Ecto neural progenitor cell (in vitro differentiated cells): ENCODE measurements around the gene TSPAN5.

Experiments
- DNase-seq: peaks from one replicate; pipeline ENCODE4 v3.0.0-alpha.2; 2018; ENCODE audit warnings: low spot score

TSPAN5 gene

DNA sequence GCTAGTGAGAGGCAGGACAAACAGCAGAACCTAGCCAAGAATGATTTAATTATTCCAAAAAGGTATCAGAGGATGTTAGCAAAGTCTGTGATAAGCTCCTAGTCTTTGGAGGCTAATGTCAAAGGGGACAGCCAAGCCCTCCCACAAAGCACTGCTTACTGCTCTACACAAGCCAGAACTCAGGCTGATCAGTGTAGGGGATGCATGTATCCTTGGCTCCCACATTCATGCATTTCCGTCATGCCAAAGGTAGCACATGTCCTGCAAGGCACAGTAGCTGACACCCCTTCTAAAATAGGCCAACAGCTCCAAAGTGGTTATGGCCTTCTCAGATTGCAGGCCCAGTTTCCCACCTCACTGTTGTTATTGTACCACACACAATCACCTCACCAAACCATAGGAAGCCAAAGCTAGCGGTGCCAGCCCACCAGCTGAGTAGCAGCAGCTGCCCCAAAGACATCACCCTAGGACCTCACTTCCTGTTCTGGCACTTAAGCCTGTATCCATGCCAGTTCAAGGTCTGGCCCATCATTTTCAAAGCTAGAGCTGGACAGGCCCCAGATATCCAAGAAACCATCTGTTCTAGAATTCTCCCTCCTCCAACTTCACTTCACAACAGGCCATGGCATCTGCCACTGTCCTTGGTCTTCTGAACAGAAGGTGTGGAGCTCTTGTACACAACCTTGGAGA lies 40.9 kb downstream of the TSPAN5 start:
- no peak for DNase-seq

DNA sequence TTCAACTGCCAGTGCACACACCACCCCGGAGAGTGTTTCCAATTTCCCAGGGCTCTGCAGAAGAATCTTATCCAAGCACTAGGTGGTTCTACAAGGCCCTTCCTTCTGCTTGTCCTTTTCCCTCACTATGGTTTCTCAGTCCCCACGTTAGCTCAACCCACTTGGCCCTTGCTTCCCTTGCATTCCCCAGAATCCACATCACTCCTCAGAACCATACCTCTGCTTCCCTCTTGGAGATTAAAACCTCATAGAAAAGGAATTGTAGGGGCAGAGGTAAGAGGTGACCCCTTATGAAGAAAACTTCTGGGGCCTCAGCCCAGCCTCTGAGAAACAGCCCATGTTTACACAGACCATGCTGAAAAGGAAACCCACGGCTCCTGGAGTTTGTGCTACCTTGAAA lies 42.4 kb downstream of the TSPAN5 start:
- DNase-seq = no peak

DNA sequence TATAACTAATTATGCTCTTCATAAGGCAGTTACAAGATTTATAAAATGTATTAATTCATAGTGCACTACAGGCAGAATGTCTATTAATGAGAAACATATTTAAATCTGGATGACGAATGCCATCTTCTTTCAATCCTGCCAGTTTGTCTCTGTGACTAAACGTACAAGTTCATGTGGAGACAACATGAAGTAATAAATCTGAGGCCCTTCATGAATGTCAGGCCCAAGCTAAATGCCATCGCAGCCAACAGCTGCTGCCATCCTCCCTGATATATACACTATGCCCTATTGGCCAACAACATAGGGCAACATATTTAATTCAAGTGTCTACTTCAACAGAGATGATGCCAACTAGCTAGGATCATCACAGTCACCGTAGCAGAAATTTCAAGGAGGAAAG lies 43.7 kb downstream of the TSPAN5 start:
- DNase-seq = no peak

DNA sequence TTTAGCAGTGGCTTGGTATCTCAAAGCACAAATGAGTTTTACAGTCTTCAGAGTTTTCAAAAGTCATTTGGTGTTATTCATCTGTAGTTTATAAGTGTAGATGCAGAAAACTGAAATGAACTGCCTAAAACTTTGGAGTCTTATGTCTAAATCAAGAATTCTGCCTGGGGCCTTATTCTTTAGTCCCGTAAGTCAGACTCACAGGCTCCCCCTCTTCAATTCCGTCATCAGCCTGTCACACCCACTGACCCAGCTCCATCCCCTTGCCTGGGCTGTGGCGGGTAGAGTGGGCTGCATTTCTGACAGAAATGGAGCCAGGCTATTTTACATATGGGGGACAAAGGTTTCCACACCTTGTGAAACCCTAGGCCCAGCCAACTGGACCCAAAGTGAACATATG lies 44.3 kb downstream of the TSPAN5 start:
- DNase-seq = no peak

DNA sequence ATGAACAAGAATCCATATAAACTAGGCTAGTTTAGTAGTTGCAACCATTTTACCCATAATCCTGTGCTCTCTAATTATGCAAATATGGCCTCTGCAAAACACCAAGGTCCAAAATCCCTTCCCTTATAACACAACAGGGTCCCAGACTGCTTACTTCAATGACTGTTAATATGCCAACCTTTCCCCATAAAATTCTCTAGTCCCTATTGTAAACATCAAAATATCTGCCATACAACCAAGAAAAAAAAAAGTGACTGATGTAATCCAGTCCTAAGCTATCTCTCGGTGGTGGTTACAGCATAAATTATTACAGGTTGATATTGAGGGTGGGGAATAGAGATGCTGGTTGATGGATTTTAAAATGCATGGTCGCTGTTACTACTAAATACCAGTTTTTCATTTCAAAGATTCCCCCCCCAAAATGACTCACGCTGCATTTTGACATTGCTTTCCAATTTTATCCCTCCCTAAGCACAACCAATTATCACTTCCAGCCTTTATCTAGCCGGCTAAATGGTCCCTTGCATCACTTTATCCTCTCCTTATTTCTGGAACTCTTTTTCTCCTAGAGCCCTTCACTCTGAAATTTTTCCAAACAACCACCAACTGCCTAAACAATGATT lies 44.8 kb downstream of the TSPAN5 start:
- no peak for DNase-seq

DNA sequence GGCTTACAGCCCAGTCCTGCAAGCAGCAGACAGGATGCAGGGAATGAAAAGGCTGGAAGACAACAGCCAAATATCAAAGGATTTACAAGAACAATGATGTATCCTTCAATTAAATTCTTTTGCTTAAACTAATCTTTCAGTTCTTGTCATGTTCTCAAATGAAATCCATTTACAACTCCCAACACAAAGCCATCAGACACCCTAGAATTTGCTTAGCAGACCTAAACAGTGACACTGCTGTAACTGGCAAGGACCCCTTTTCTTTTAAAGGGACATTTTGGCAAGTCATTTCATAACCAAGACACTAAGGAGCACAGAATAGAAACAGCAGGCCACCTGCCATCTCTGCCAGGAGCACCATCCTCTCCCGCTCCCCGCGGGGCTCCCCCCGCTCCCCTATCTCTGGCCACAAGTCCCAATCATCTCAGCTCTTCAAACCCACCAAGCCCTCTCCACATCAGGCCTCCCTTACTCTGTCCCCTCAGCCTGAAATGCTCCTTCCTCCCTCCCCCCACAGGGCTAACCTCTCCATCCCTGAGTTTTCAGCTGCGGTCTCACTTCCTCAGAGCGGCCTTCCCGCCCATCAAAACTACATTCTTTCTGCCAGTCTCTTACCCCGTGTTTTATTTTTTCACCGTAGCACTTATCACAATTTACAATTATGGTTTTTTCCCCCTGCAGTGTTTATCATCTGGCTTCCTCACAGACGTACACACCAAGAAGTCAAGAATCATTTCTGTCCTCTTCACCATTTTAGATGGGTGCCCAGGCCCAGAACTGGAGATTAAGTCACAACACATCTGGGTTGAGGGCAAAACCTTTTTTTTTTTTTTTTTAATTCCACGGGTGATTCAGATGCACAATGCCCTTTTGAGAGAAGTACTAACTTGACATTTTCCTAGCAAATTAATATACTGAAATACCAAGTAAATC lies 45.8 kb downstream of the TSPAN5 start:
- DNase-seq = no peak

DNA sequence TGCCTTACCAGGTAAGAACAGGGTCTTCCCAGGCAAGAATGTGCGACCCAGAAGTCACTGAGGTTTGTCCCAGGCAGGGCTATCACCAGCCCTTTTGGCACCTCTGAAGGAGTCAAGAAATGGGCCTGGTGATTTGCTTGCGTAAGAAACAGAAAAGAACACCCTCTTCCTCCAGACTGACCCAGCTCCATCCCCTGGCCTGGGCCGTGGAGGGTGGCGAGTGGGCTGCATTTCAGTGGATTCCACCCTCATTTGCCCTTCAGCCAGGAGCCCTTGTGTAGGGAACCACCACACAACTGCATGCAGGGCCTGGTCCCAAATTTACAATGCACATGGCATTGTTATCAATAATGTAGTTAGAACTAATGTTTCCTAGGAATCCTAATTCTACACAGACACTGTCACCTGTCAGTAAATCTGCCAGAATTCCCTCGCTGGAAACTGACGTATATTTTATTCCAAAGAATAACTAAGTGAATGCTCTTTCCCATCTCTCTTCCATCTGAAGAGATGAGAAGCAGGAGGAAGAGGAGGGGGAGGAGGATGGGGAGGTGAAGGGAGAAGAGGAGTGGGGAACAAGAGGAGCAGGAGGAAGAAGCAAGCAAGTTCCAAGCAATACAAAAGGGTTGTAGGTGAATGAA lies 46.6 kb downstream of the TSPAN5 start:
- no peak for DNase-seq

DNA sequence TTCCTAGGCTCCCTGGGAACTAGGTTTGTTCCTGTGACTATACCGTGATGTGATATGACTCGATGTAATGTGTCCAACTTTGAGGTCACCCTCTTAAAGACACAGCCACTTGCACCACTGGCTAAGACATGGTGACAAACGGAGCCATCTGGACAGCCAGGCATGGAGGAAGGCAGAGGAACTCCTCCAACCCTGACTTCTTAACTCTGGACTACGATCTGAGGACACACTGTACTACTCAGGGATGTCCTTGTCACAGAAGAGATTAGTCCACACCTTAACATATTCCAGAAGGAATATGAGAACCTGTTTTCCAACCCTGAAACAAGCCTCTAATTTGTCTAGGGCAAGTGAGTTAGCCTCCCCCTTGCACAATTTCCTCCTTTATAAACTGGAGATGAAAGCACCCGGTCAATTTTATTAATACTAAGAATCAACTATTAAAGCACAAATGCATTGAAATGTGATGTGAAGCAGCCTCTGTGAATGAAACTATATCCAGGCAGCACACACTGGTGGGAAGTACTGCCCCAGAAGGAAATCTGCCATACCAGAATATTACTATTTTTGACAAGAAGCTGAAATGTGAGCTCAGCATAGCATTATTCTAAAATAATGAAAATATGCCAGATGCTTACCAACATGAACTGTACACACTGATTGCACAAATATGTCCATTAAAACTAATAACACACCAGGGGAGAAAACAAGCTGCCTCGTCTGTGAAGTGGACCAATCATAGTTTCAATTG lies 47.3 kb downstream of the TSPAN5 start:
- no peak for DNase-seq

DNA sequence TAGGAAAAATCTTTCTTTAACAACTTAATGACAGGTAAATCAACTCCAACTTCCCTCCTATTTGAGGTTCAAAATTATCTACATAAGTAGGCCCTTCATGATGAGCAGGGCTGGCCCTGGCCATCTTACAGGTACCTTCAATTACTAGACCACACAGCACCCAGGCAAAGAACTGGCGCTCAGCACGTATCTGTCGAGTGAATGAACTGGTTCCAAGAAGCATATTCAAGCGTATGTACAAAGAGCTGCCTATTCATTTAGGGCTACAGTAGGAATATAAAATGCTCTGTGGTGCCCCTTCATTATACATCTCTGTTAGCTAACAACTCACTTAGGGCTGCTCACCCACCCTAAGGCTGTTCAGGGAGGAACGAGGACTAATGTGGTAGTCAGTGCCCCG lies 48.0 kb downstream of the TSPAN5 start:
- DNase-seq = no peak

DNA sequence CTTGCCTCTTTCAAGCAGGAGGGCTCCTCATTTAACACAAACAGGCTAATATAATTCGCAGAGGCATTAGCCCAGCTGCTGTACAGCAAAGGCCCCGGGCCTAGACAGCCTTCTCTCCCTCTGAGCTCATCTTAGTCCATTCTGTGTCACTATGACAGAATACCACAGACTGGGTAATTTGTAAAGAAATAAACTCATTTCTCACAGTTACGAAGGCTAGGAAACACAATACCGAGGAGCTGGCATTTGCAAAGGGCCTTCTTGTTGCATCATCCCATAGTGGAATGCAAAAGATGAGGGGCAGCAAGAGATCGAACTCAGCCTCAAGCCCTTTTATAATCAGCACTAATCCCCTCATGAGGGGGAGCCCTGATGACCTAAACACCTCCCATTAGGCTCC lies 48.5 kb downstream of the TSPAN5 start:
- no peak for DNase-seq

DNA sequence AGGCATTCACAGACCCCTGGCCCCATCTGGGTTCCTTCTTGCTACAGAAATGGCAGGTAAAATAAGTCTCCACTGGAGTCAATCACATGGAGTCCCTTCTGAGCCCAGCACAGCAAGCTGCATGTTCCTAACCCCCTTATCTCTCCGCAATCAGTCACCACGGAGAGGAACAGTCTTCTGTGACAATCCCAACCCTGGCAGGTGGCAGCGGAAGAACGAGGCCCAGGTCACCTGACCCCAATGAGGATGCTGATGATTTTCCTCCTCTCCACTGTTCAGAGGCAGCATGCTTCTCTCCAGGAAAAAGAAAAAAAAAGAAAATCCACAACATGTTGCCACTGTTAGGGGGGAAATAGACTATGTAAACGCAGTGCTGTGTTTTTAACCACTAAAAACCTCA lies 50.1 kb downstream of the TSPAN5 start:
- no peak for DNase-seq

DNA sequence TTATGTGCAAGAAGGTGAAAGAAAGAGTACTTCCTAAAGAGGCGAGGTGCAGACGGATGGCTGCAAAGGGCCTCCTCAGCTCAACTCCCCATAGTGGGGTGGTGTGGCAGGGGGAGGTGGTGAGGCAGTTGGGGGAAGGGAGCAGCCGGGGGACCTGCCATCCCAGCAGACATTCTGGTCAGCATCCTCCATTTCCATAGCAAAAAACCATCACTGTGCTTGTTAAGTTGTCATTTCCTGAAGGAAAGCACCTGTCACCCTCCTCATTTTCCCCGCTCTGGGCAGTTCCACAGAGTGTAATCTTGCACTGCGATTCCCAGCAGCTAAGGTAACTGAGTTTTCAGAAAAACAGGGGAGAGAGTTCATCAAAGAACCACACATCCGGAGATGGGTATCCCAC lies 51.5 kb downstream of the TSPAN5 start:
- DNase-seq = no peak

DNA sequence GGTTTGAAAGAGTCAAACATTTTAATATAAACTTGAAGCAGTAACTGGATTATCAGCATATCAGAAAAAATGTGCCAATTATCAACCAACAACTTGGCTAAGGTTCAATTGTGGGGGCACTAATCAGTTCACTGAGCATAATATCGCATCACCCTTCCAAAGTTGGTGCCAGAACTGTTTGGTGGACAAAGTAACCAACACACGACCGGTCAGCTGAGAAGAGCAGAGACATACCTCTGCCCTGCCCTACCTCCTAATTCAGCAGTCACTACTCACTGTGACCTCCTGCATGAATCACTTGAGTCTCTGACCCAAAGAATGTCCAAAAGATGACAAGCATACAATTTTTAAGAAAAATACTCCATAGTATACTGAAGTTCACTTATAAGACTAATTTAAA lies 53.2 kb downstream of the TSPAN5 start:
- no peak for DNase-seq

DNA sequence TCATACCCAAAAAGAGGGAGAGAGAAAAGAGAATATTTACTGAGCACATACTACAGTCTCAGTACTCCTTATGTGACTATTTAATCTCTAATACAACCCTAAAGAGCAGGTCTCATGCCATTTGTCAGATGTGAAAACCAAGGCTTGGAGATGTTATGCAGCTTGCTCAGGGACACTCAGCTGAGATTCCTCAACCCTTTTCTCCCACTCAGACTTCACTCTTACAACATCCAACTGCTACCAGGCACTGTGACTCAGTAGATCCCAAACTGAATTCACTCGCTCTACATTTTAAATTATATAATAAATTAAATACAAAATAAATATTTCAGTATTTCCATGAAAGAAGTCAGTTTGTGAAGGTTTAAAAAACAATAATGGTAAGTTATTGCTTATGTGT lies 53.7 kb downstream of the TSPAN5 start:
- DNase-seq = no peak

DNA sequence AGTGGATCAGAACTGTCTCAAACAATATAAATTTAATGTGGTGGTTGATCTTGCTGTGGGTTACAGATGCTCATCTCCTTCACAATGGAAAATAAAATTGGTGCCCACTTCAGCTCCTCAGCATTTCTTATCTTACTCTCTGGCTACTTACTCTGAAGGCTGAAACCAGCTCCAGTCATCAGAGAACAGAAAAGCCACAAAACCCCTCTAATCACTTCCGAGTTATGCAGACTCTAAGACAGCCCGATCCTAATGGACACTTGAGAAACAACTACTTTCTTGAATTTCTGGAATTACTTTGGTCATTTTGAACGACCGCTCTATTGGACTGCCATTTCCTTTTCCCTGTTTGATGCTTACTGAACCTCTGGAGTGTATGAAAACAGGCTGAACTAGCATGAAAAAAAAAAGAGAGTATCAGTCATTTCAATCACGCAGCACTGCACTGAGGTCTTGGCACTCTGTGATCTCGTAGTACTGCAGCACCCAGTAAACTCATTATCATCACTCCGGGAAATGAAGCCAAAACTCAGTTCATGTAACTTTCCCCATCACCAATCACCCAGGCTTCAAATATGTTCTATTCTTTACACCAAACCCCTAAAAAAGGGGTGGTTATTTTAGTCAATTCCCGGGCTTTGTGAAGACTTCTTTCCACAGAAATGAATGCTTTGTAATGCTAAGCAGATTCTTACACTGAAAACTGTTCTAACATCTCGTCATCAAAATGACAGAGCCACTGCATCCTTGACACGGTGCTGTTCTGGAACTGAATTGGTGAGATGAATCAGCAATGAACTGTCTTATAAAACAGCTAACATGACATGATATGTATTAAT lies 54.5 kb downstream of the TSPAN5 start:
- DNase-seq = no peak

DNA sequence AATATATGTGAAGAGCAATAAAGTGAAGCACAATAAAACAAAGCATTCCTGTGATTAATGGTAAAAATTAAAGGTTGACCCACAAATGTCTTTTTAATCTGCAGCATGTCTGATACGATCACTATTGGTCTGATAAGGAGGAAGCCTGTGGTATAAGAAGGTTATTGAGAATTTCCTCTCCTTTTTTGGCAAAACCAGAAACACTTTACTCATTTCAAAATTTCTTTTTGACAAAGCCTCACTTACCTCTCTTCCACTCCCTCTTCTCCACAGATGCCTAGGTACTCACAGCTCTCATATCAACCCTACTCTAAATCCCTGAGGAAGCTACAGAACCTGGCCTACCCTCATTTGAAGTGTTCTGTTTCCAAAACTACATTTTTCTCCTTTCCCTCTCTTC lies 56.1 kb downstream of the TSPAN5 start:
- DNase-seq = no peak

DNA sequence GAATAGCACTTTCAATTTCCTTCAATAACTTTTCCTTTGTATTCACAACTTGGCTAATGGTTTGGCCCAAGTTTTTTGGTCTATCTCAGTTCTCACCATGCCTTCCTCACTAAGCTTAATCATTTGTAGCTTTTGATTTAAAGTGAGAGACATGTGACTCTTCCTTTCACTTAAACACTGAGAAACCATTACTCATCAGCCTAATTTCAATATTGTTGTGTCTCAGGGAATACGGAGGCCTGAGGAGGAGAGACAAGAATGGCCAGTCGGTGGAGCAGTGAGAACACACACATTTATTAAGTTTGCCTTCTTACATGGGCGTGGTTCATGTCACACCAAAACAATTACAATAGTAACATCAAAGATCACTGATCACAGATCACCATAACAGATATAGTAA lies 56.7 kb downstream of the TSPAN5 start:
- no peak for DNase-seq

DNA sequence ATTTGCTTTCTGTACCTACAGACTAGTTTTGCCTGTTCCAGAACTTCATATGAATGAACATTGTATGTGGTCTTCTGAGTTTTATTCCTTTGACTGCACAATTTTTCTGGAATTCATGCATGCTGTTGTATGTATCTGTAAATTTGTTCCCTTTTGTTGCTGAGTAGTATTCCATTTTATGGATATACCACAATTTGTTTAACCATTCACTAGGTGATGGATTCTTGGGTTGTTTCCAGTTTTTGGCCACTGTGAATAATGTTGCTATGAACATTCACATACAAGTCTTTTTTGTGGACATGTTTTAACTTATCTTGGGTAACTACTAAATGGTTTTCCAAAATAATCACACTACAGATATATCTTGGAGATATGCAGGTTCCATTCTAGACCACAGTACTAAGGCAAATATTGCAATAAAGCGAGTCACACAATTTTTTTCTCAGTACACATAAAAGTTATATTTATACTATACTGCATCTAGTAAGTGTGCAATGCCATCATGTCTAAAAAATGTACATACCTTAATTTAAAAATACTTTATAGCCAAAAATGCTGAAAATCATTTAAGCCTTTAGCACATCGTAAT lies 58.7 kb downstream of the TSPAN5 start:
- DNase-seq = no peak

DNA sequence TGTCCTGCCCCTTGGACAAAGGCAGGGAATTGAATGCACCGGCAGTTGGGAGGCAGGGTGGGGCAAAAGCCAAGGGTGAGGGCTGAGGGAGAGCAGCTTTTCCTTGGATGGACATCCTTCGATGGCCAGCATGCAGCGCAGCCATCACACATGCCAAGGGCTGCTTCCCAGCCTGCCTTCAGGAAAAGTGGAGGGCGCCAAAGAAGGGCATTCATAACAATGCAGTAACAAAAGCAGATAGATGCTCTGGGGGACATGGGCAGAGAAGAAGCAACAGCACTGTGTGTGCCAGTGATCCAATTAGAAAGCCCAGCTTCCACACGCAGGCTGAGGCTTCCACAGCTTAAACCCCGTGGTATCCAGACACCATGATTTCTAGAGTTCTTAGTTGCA lies 71.5 kb downstream of the TSPAN5 start:
- DNase-seq = no peak

DNA sequence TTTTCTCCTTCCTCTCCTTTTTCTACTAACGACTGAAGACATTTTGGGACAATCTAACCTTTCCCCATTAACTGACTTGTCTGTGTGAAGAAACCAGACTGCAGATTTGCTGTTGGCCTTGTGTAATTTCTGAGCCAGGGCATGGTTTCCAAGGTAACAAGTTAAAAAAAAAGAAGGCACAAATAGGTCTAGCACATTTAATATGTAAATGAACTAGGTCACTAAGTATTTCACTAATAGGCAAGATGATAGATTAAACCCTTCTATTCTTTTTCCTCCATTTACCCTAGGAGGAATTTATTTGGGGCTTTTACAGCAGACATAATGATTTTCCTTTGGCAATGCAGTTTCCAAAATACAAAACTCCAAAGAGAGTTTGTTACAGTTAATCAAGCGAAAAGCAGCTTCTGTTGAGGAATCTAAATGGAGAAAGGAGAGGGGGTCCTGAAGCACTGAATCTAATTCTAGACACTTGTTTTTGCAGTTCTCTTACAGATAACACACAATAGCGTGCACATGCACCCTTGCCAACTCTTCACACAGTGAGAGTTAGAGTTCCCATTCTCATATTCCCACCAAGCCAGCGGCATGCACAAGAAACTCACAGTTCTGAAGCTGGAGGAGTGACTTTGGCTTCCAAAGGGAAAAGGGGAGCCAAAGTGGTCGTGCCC lies 72.0 kb downstream of the TSPAN5 start:
- no peak for DNase-seq
